Ascending aorta (tissue), 2 donors: ENCODE measurements around the gene CFAP161. TPM values are rescaled to one million over a fixed set of nuclear protein-coding genes. Genes with fewer than 3 reads are reported as not detected.

Source experiments
- DNase-seq, 2 donors: peaks; one replicate each; pipeline ENCODE4 v3.0.0-alpha.2; 2019; ENCODE audit warnings: low spot score in 2 of 2
- H3K27ac ChIP-seq, 2 donors: fragments of 200-600 bp; sonication (generic); one replicate each; pipeline ENCODE4 v1.5.1; 2016 to 2017; ENCODE audit warnings: mild to moderate bottlenecking in 1 of 2
- H3K27me3 ChIP-seq: fragments of 200-600 bp; sonication (generic); one replicate; pipeline ENCODE4 v1.5.1; 2017
- H3K36me3 ChIP-seq, 2 donors: fragments of 200-600 bp; sonication (generic); one replicate each; pipeline ENCODE4 v1.5.1; 2016
- H3K4me1 ChIP-seq, 2 donors: fragments of 200-600 bp; sonication (generic); one replicate each; pipeline ENCODE4 v1.5.1; 2016 to 2017; ENCODE audit warnings: mild to moderate bottlenecking in 1 of 2
- H3K4me3 ChIP-seq, 2 donors: fragments of 200-600 bp; sonication (generic); one replicate each; pipeline ENCODE4 v1.5.1; 2016 to 2017; ENCODE audit warnings: mild to moderate bottlenecking in 1 of 2
- H3K9me3 ChIP-seq, 2 donors: fragments of 200-600 bp; sonication (generic); one replicate each; pipeline ENCODE4 v1.5.1; 2016
- CTCF ChIP-seq, 3 experiments: fragments of 200-600 bp in 2 of 3; fragments of 450-650 bp in 1 of 3; sonication (generic) in 2 of 3; IDR thresholded peaks; one replicate each; pipeline ENCODE4 v1.5.1; 2016 to 2019; ENCODE audit warnings: antibody characterized with exemption in 3 of 3, mild to moderate bottlenecking in 1 of 3, moderate library complexity in 1 of 3
- intact Hi-C: fragments of 100-400 bp; cut with DNase I; formaldehyde crosslinking; loops from one replicate; pipeline ENCODE4 v1.15.1; 2023
- total RNA-seq: library from RNA; depleted of rRNA; stranded (reverse); fragments of >200 nt; gene quantifications from one replicate; pipeline ENCODE4 v1.1.0, GENCODE V29; 2016

CFAP161 gene
- total RNA-seq, 1 donor from 2014 or later, result not detected

- no peak for DNase-seq
- Histone ChIP-seq H3K27ac (no peak overlapping the region), H3K4me1 (no peaks in the 10 kb centered on the region), H3K27me3 (no peaks in the 10 kb centered on the region), H3K9me3 (no peaks in the 10 kb centered on the region), H3K4me3 (no peak overlapping the region), H3K36me3 (no peaks in the 10 kb centered on the region)
- intact Hi-C loops, result no loop called here
- TF ChIP-seq CTCF (IDR thresholded peaks at IDR 0.05), result no peak
Measured at GRCh38 chr15:81095690-81096365, 38.2 kb upstream of the CFAP161 start.

GRCh38 chr15:81096398-81096797 is 37.7 kb upstream of the CFAP161 start:
- Histone ChIP-seq H3K36me3 (no peaks in the 10 kb centered on the region), H3K9me3 (no peaks in the 10 kb centered on the region), H3K4me1 (no peaks in the 10 kb centered on the region), H3K27ac (no peak overlapping the region), H3K27me3 (no peaks in the 10 kb centered on the region), H3K4me3 (no peak overlapping the region)
- DNase-seq, result no peak
- TF ChIP-seq CTCF (IDR thresholded peaks at IDR 0.05), result no peak
- intact Hi-C loops, result no loop called here

- TF ChIP-seq CTCF (IDR thresholded peaks at IDR 0.05), result no peak
- DNase-seq, result no peak
Measured at GRCh38 chr15:81097116-81097889, 36.8 kb upstream of the CFAP161 start.

GRCh38 chr15:81097890-81098280 is 36.2 kb upstream of the CFAP161 start:
- H3K4me3 ChIP-seq, result no peak overlapping the region
- H3K36me3 ChIP-seq, result no peaks in the 10 kb centered on the region
- H3K27me3 ChIP-seq, result no peaks in the 10 kb centered on the region
- H3K27ac ChIP-seq, result no peak overlapping the region
- intact Hi-C loops, result no loop called here
- no peak for TF ChIP-seq CTCF (IDR thresholded peaks at IDR 0.05)
- no peak for DNase-seq
- H3K4me1 ChIP-seq, result no peaks in the 10 kb centered on the region
- no peaks in the 10 kb centered on the region for H3K9me3 ChIP-seq

More at GRCh38 chr15:81097116-81097889, 36.8 kb upstream of the CFAP161 start:
- Histone ChIP-seq H3K27me3 (no peaks in the 10 kb centered on the region), H3K9me3 (no peaks in the 10 kb centered on the region), H3K4me1 (no peaks in the 10 kb centered on the region), H3K36me3 (no peaks in the 10 kb centered on the region), H3K4me3 (no peak overlapping the region), H3K27ac (no peak overlapping the region)
- intact Hi-C loops, result no loop called here

- H3K4me1 ChIP-seq, result no peaks in the 10 kb centered on the region
- no peak overlapping the region for H3K4me3 ChIP-seq
- H3K9me3 ChIP-seq, result no peaks in the 10 kb centered on the region
- H3K36me3 ChIP-seq, result no peaks in the 10 kb centered on the region
- no peak for DNase-seq
- H3K27ac ChIP-seq, result no peak overlapping the region
- H3K27me3 ChIP-seq, result no peaks in the 10 kb centered on the region
- no peak for TF ChIP-seq CTCF (IDR thresholded peaks at IDR 0.05)
- intact Hi-C loops, result no loop called here
Measured at GRCh38 chr15:81098349-81098748, 35.7 kb upstream of the CFAP161 start.
